ENCODE data around the gene AIRE. TPM values are rescaled to one million over a fixed set of nuclear protein-coding genes. Genes with fewer than 3 reads are reported as not detected.

AIRE gene
- total and polyA plus RNA-seq, 3 experiments from 2014 or later: 0.22 TPM; not detected in 2

DNA sequence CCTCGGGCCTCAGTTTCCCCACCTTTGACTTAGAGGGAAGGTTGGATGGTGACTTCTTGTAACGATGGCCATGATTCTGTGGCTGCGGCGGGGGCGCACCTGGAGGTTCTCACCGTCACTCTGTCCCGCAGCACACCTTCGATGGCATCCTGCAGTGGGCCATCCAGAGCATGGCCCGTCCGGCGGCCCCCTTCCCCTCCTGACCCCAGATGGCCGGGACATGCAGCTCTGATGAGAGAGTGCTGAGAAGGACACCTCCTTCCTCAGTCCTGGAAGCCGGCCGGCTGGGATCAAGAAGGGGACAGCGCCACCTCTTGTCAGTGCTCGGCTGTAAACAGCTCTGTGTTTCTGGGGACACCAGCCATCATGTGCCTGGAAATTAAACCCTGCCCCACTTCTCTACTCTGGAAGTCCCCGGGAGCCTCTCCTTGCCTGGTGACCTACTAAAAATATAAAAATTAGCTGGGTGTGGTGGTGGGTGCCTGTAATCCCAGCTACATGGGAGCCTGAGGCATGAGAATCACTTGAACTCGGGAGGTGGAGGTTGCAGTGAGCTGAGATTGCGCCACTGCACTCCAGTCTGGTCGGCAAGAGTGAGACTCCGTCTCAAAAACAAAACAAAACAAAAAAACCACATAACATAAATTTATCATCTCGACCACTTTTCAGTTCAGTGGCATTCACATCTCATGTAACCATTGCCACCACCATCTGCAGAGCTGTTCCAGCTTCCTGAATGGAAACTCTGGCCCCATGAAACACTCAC lies 12.0 kb downstream of the AIRE start:
- no peaks in the 10 kb centered on the region for H3K9me3 ChIP-seq (ENCODE audit: low read length)
- peak; percentile 58 to 78 (median 63) for DNase-seq
- H3K4me1 ChIP-seq (ENCODE audit: insufficient read depth, low read length): peaks cover 57% of the 10 kb centered on the region
- CTCF ChIA-PET: interaction anchor here (0.7 to 2.4 kb wide), 13 partner anchors 10 to 285 kb away, joined by 3 to 11 read pairs (median 4); no protein-coding TSS in a partner anchor
- H3K36me3 Mint-ChIP-seq: peaks cover 0 to 3% (median 0%) of the 10 kb centered on the region in 3 donors
- H3K9me3 Mint-ChIP-seq: no peaks in the 10 kb centered on the region
- H3K36me3 ChIP-seq (ENCODE audit: insufficient read depth, low read length): no peaks in the 10 kb centered on the region
- no peak overlapping the region for H3K27ac ChIP-seq (ENCODE audit: low read depth, low read length)
- no peaks in the 10 kb centered on the region for H3K27me3 ChIP-seq (ENCODE audit: insufficient read depth, low read length, poor library complexity, severe bottlenecking)
- H3K27me3 Mint-ChIP-seq: no peaks in the 10 kb centered on the region
- H3K4me3 ChIP-seq (ENCODE audit: low read length): no peak overlapping the region
- POLR2A ChIA-PET: no interaction called here
- H3K4me3 Mint-ChIP-seq: peak overlapping the region; percentile 48 to 86 (median 66)
- H3K27ac Mint-ChIP-seq: peak overlapping the region in 7 of 8 donors; percentile 47 to 87 (median 72)
- peaks cover 30 to 59% (median 40%) of the 10 kb centered on the region in 3 donors for H3K4me1 Mint-ChIP-seq

DNA sequence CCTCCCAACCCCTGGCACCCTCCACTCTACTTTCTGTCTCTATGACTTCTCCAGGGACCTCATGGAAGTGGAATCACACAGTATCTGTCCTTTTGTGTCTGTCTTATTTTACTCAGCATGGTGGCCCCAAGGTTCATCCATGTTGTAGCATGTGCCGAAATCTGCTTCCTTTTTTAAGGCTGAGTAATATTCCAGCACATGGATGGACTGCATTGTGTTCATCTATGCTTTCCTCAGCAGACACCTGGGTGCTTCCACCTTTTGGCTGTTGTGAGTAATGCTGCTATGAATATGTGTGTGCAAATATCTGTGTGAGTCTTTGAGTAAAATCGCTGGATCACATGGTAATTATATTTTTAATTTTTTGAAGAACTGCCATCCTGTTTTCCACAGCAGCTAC lies 12.6 kb downstream of the AIRE start:
- no peak for DNase-seq
- no peaks in the 10 kb centered on the region for H3K27me3 Mint-ChIP-seq
- H3K27ac ChIP-seq (ENCODE audit: low read depth, low read length): no peak overlapping the region
- CTCF ChIA-PET: interaction anchor here (0.8 to 2.4 kb wide), 12 partner anchors 10 to 285 kb away, joined by 3 to 11 read pairs (median 4); no protein-coding TSS in a partner anchor
- H3K36me3 Mint-ChIP-seq: peaks cover 0 to 3% (median 0%) of the 10 kb centered on the region in 3 donors
- H3K9me3 ChIP-seq (ENCODE audit: low read length): no peaks in the 10 kb centered on the region
- POLR2A ChIA-PET: no interaction called here
- peak overlapping the region; percentile 48 to 86 (median 66) for H3K4me3 Mint-ChIP-seq
- no peaks in the 10 kb centered on the region for H3K9me3 Mint-ChIP-seq
- H3K27ac Mint-ChIP-seq: peak overlapping the region in 6 of 8 donors; percentile 27 to 87 (median 68)
- H3K4me1 ChIP-seq (ENCODE audit: insufficient read depth, low read length): peaks cover 60% of the 10 kb centered on the region
- peaks cover 31 to 62% (median 43%) of the 10 kb centered on the region in 3 donors for H3K4me1 Mint-ChIP-seq
- H3K36me3 ChIP-seq (ENCODE audit: insufficient read depth, low read length): no peaks in the 10 kb centered on the region
- no peak overlapping the region for H3K4me3 ChIP-seq (ENCODE audit: low read length)
- no peaks in the 10 kb centered on the region for H3K27me3 ChIP-seq (ENCODE audit: insufficient read depth, low read length, poor library complexity, severe bottlenecking)

- no peaks in the 10 kb centered on the region for H3K36me3 ChIP-seq (ENCODE audit: insufficient read depth, low read length)
- DNase-seq: peak in 1 of 5 donors; percentile 24
- CTCF ChIA-PET: interaction anchor here (2.1 kb wide), 1 partner anchor 31 kb away, joined by 7 read pairs; no protein-coding TSS in a partner anchor
- no peaks in the 10 kb centered on the region for H3K27me3 Mint-ChIP-seq
- peak overlapping the region; percentile 73 for H3K4me3 ChIP-seq (ENCODE audit: low read length)
- no peaks in the 10 kb centered on the region for H3K9me3 ChIP-seq (ENCODE audit: low read length)
- H3K36me3 Mint-ChIP-seq: peaks cover 0 to 7% (median 0%) of the 10 kb centered on the region in 3 donors
- H3K9me3 Mint-ChIP-seq: no peaks in the 10 kb centered on the region
- H3K27ac ChIP-seq (ENCODE audit: low read depth, low read length): peak overlapping the region; percentile 72
- peaks cover 35 to 66% (median 48%) of the 10 kb centered on the region in 3 donors for H3K4me1 Mint-ChIP-seq
- H3K4me1 ChIP-seq (ENCODE audit: insufficient read depth, low read length): peaks cover 64% of the 10 kb centered on the region
- H3K27ac Mint-ChIP-seq: peak overlapping the region; percentile 76 to 97 (median 89)
- peak overlapping the region; percentile 83 to 98 (median 88) for H3K4me3 Mint-ChIP-seq
- POLR2A ChIA-PET: no interaction called here
- no peaks in the 10 kb centered on the region for H3K27me3 ChIP-seq (ENCODE audit: insufficient read depth, low read length, poor library complexity, severe bottlenecking)
Observed at GRCh38 chr21:44299085-44299457, 13.4 kb downstream of the AIRE start.

DNA sequence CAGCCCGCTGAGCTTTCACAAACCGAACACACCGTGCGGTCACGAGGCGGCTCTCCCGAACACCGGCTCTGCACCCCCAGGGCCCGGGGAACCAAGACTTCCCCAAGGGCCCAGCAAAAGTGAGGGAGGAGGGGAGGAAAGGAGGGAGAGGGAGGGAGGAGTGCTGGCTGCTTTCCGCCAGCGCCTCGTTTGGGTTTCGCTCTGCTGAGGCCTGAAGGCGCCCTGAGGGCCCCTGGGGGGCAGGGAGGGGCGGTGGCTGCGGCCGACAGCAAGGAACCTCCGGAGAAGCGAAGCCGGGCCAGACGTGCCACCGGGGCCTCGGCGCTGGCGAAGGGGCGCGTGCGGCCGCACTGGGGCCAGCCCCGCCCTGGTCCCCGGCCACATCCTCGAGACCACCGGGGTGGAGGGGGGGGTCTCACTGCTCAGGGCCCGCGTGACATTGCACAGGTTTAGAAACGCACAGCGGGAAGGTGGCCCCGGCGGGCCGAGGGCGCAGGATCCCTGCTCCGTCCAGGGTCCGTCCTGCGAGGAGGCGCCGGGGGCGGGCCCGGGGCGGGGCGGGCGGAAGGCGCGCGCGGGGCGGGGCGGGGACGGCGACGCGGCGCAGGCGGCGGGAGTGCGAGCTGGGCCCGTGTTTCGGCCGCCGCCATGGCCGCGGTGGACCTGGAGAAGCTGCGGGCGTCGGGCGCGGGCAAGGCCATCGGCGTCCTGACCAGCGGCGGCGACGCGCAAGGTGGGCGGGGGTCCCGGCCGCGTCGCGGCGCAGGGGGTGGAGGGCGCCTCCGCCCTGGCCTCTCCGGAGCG lies 14.0 kb downstream of the AIRE start, which contains the start of gene PFKL:
PFKL (plus strand) TSS at position 596 of the 804 bp plus-strand sequence; CDS start at position 649, 53 bp downstream.
- peak within 1 kb of the TSS; percentile 83 to 98 (median 88) for H3K4me3 Mint-ChIP-seq
- peaks cover 35 to 65% (median 49%) of the 10 kb centered on the region in 3 donors for H3K4me1 Mint-ChIP-seq
- no peaks in the 10 kb centered on the region for H3K9me3 Mint-ChIP-seq
- peak within 1 kb of the TSS; percentile 73 for H3K4me3 ChIP-seq (ENCODE audit: low read length)
- peak within 1 kb of the TSS; percentile 76 to 97 (median 89) for H3K27ac Mint-ChIP-seq
- H3K9me3 ChIP-seq (ENCODE audit: low read length): no peaks in the 10 kb centered on the region
- H3K27ac ChIP-seq (ENCODE audit: low read depth, low read length): peak within 1 kb of the TSS; percentile 72
- no peaks in the 10 kb centered on the region for H3K27me3 ChIP-seq (ENCODE audit: insufficient read depth, low read length, poor library complexity, severe bottlenecking)
- peaks cover 0 to 7% (median 0%) of the 10 kb centered on the region in 3 donors for H3K36me3 Mint-ChIP-seq
- H3K27me3 Mint-ChIP-seq: no peaks in the 10 kb centered on the region
- no peaks in the 10 kb centered on the region for H3K36me3 ChIP-seq (ENCODE audit: insufficient read depth, low read length)
- peaks cover 62% of the 10 kb centered on the region for H3K4me1 ChIP-seq (ENCODE audit: insufficient read depth, low read length)
- ChIA-PET CTCF (no interaction called here), POLR2A (no interaction called here)
- peak; percentile 43 to 71 (median 51) for DNase-seq

GRCh38 chr21:44300262-44300959 lies 14.7 kb downstream of the AIRE start:
- Histone ChIP-seq H3K4me3 (ENCODE audit: low read length) (peak overlapping the region; percentile 51), H3K4me1 (ENCODE audit: insufficient read depth, low read length) (peaks cover 54% of the 10 kb centered on the region), H3K27ac (ENCODE audit: low read depth, low read length) (peak overlapping the region; percentile 48), H3K9me3 (ENCODE audit: low read length) (no peaks in the 10 kb centered on the region), H3K36me3 (ENCODE audit: insufficient read depth, low read length) (no peaks in the 10 kb centered on the region), H3K27me3 (ENCODE audit: insufficient read depth, low read length, poor library complexity, severe bottlenecking) (no peaks in the 10 kb centered on the region)
- ChIA-PET CTCF (no interaction called here), POLR2A (interaction anchor here (0.6 kb wide), 1 partner anchor 574 kb away, joined by 3 read pairs; no protein-coding TSS in a partner anchor)
- H3K27ac Mint-ChIP-seq: peak overlapping the region; percentile 33 to 91 (median 67)
- no peaks in the 10 kb centered on the region for H3K9me3 Mint-ChIP-seq
- H3K4me3 Mint-ChIP-seq: peak overlapping the region; percentile 76 to 87 (median 78)
- DNase-seq: peak; percentile 40 to 73 (median 62)
- H3K27me3 Mint-ChIP-seq: no peaks in the 10 kb centered on the region
- peaks cover 39 to 66% (median 55%) of the 10 kb centered on the region in 3 donors for H3K4me1 Mint-ChIP-seq
- H3K36me3 Mint-ChIP-seq: peaks cover 0 to 10% (median 0%) of the 10 kb centered on the region in 3 donors

- Histone ChIP-seq H3K36me3 (ENCODE audit: insufficient read depth, low read length) (no peaks in the 10 kb centered on the region), H3K27me3 (ENCODE audit: insufficient read depth, low read length, poor library complexity, severe bottlenecking) (no peaks in the 10 kb centered on the region), H3K9me3 (ENCODE audit: low read length) (no peaks in the 10 kb centered on the region), H3K4me3 (ENCODE audit: low read length) (peak overlapping the region; percentile 51), H3K4me1 (ENCODE audit: insufficient read depth, low read length) (peaks cover 52% of the 10 kb centered on the region), H3K27ac (ENCODE audit: low read depth, low read length) (peak overlapping the region; percentile 48)
- CTCF ChIA-PET: no interaction called here
- Mint-ChIP-seq H3K4me3 (peak overlapping the region; percentile 76 to 87 (median 78)), H3K4me1 (peaks cover 37 to 65% (median 55%) of the 10 kb centered on the region in 3 donors), H3K36me3 (peaks cover 0 to 10% (median 0%) of the 10 kb centered on the region in 3 donors), H3K27ac (peak overlapping the region in 7 of 8 donors; percentile 33 to 91 (median 66)), H3K9me3 (no peaks in the 10 kb centered on the region), H3K27me3 (no peaks in the 10 kb centered on the region)
- no peak for DNase-seq
- POLR2A ChIA-PET: interaction anchor here (0.6 kb wide), 1 partner anchor 573 kb away, joined by 3 read pairs; no protein-coding TSS in a partner anchor
Observed at GRCh38 chr21:44301141-44301540, 15.5 kb downstream of the AIRE start.

DNA sequence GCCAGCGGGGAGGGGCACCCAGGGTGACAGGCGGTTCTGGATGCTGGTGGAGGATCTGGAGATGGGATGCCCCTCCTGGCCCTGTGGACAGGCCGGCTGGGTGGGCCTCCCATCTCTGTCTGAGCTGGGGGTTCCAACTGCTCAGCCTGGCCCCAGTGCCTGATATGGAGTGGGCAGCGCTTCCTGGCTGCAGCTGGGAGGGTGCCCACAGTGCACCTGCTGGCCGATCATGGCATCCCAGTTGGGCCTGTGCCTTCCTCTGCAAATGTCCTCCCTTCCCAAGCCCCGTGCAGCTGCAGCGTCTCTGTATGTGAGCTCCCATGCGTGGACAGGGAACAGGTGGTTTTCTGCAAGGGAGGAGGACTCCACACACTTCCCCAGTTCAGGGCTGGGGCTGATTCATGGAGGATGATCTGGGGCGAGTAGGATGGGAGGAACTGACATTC lies 16.3 kb downstream of the AIRE start:
- H3K27ac ChIP-seq (ENCODE audit: low read depth, low read length): no peak overlapping the region

More for the DNA sequence above, 16.3 kb downstream of the AIRE start:
- Histone ChIP-seq H3K4me3 (ENCODE audit: low read length) (no peak overlapping the region), H3K9me3 (ENCODE audit: low read length) (no peaks in the 10 kb centered on the region), H3K36me3 (ENCODE audit: insufficient read depth, low read length) (no peaks in the 10 kb centered on the region), H3K27me3 (ENCODE audit: insufficient read depth, low read length, poor library complexity, severe bottlenecking) (no peaks in the 10 kb centered on the region), H3K4me1 (ENCODE audit: insufficient read depth, low read length) (peaks cover 52% of the 10 kb centered on the region)
- peak overlapping the region in 6 of 8 donors; percentile 29 to 88 (median 46) for H3K27ac Mint-ChIP-seq
- peak overlapping the region; percentile 29 to 91 (median 70) for H3K4me3 Mint-ChIP-seq
- no peak for DNase-seq
- peaks cover 0 to 15% (median 0%) of the 10 kb centered on the region in 3 donors for H3K36me3 Mint-ChIP-seq
- ChIA-PET POLR2A (no interaction called here), CTCF (no interaction called here)
- no peaks in the 10 kb centered on the region for H3K27me3 Mint-ChIP-seq
- no peaks in the 10 kb centered on the region for H3K9me3 Mint-ChIP-seq
- peaks cover 37 to 65% (median 55%) of the 10 kb centered on the region in 3 donors for H3K4me1 Mint-ChIP-seq
